ENCODE data around the gene ARHGAP31.

The ARHGAP31 gene

GRCh38 chr3:119427669-119428068 is 133.5 kb downstream of the ARHGAP31 start:
- Histone ChIP-seq H3K27me3 (replicated peaks) (no peaks in the 10 kb centered on the region), H3K36me3 (replicated peaks) (peaks cover 30% of the 10 kb centered on the region), H3K4me3 (ENCODE audit: low read depth, low read length) (no peak overlapping the region), H3K27ac (no peak overlapping the region)
- in situ Hi-C loops (cut with HindIII; ENCODE audit: low pct_ligation_motif_present, low sequenced_read_pairs) = no loop called here
- TF ChIP-seq, protein P1, sequence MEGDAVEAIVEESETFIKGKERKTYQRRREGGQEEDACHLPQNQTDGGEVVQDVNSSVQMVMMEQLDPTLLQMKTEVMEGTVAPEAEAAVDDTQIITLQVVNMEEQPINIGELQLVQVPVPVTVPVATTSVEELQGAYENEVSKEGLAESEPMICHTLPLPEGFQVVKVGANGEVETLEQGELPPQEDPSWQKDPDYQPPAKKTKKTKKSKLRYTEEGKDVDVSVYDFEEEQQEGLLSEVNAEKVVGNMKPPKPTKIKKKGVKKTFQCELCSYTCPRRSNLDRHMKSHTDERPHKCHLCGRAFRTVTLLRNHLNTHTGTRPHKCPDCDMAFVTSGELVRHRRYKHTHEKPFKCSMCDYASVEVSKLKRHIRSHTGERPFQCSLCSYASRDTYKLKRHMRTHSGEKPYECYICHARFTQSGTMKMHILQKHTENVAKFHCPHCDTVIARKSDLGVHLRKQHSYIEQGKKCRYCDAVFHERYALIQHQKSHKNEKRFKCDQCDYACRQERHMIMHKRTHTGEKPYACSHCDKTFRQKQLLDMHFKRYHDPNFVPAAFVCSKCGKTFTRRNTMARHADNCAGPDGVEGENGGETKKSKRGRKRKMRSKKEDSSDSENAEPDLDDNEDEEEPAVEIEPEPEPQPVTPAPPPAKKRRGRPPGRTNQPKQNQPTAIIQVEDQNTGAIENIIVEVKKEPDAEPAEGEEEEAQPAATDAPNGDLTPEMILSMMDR (IDR thresholded peaks at IDR 0.05; ENCODE audit: low read depth, low read length, missing control alignments) = no peak
- DNase-seq = no peak

DNA sequence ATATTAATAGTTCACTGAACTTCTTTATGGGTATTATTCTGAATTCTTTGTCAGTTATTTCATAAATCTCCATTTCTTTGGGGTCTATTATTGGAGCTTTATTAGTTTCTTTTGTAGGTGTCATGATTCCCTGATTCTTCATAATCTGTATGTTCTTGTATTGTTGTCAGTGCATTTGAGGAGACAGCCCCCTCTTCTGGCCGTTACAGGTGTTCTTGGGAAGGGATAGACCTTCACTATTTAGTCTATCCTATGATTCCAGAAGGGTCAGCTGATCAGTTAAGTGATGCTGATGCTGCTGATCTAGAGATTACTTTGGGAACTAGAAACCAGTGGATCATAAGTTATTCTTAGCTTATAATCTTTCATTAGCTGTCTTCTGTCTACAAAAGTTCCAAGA is 134.4 kb downstream of the ARHGAP31 start:
- DNase-seq = no peak
- no peak overlapping the region for H3K27ac ChIP-seq
- in situ Hi-C loops (cut with HindIII; ENCODE audit: low pct_ligation_motif_present, low sequenced_read_pairs) = no loop called here
- no peak overlapping the region for H3K4me3 ChIP-seq (ENCODE audit: low read depth, low read length)
- H3K27me3 ChIP-seq (replicated peaks) = no peaks in the 10 kb centered on the region
- TF ChIP-seq, protein P1 (IDR thresholded peaks at IDR 0.05; ENCODE audit: low read depth, low read length, missing control alignments) = peak; percentile 22
- peaks cover 30% of the 10 kb centered on the region for H3K36me3 ChIP-seq (replicated peaks)

- Histone ChIP-seq H3K27me3 (replicated peaks) (no peaks in the 10 kb centered on the region), H3K4me3 (ENCODE audit: low read depth, low read length) (no peak overlapping the region), H3K27ac (no peak overlapping the region), H3K36me3 (replicated peaks) (peaks cover 54% of the 10 kb centered on the region)
- in situ Hi-C loops (cut with HindIII; ENCODE audit: low pct_ligation_motif_present, low sequenced_read_pairs) = no loop called here
- DNase-seq = no peak
- TF ChIP-seq, protein P1 (IDR thresholded peaks at IDR 0.05; ENCODE audit: low read depth, low read length, missing control alignments) = no peak
Measured at GRCh38 chr3:119433613-119434325, 139.6 kb downstream of the ARHGAP31 start.

- in situ Hi-C loops (cut with HindIII; ENCODE audit: low pct_ligation_motif_present, low sequenced_read_pairs) = no loop called here
- H3K27ac ChIP-seq = no peak overlapping the region
- peaks cover 50% of the 10 kb centered on the region for H3K36me3 ChIP-seq (replicated peaks)
- H3K4me3 ChIP-seq (ENCODE audit: low read depth, low read length) = no peak overlapping the region
- TF ChIP-seq, protein P1 (IDR thresholded peaks at IDR 0.05; ENCODE audit: low read depth, low read length, missing control alignments) = no peak
- DNase-seq = no peak
- no peaks in the 10 kb centered on the region for H3K27me3 ChIP-seq (replicated peaks)
Measured at GRCh38 chr3:119434703-119435102, 140.5 kb downstream of the ARHGAP31 start.

DNA sequence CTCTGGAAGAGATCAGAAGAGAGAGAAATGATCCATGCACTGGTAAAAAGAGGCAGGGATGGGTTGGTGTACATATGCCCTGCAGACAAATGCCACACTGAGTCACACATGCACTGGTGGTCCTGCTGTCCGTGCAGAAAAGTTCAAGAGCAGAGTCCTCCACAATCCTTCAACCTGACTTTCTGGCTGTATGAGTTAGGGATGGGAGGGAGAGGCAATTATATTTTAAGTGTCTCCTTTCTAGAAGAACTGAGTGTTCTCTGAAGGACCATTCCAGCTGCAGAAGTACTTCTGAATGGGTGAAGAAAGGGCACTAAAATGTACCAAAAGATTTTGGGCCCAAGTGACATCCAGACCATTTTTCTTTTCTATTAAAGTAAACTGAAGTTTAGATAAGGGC is 142.8 kb downstream of the ARHGAP31 start:
- H3K27me3 ChIP-seq (replicated peaks) = no peaks in the 10 kb centered on the region
- peaks cover 36% of the 10 kb centered on the region for H3K36me3 ChIP-seq (replicated peaks)
- H3K4me3 ChIP-seq (ENCODE audit: low read depth, low read length) = no peak overlapping the region
- no peak for DNase-seq
- TF ChIP-seq, protein P1 (IDR thresholded peaks at IDR 0.05; ENCODE audit: low read depth, low read length, missing control alignments) = no peak
- in situ Hi-C loops (cut with HindIII; ENCODE audit: low pct_ligation_motif_present, low sequenced_read_pairs) = no loop called here
- no peak overlapping the region for H3K27ac ChIP-seq

Data from brain microvascular endothelial cell (primary cell).